SHP77 (cell line): ENCODE measurements around the gene ANXA8.
"Not testable (repeated sequence)": the region's sequence is repeated elsewhere in the genome, so short reads cannot be mapped to it uniquely, and the experiment has no call there.

Experiments used
- DNase-seq, 2 experiments: peaks; one replicate each; lab custom pipeline; 2025; lab: John Stamatoyannopoulos, UW

ANXA8 gene

GRCh38 chr10:47483923-47484322 lies at the start of gene ANXA8:
Gene ANXA8, minus strand, starts transcription at chr10:47484115. Its CDS starts 182 bp downstream, at chr10:47483933.
- DNase-seq, result not testable (repeated sequence)

GRCh38 chr10:47523475-47523874 lies 39.6 kb upstream of the ANXA8 start, which contains the start of gene AGAP9:
Gene AGAP9, minus strand, starts transcription at chr10:47523638. Its CDS starts 112 bp downstream, at chr10:47523526.
- not testable (repeated sequence) for DNase-seq

- DNase-seq, result not testable (repeated sequence)
These were observed 18.4 kb upstream of the ANXA8 start for GRCh38 chr10:47502313-47502712.

- not testable (repeated sequence) for DNase-seq
These were observed 10.3 kb upstream of the ANXA8 start for GRCh38 chr10:47494226-47494625.

GRCh38 chr10:47491600-47491999 lies 7.7 kb upstream of the ANXA8 start, which contains the start of gene FAM25G:
Gene FAM25G, minus strand, starts transcription at chr10:47491700. Its CDS starts 26 bp downstream, at chr10:47491674.
- not testable (repeated sequence) for DNase-seq

GRCh38 chr10:47489630-47490029 lies 5.7 kb upstream of the ANXA8 start:
- not testable (repeated sequence) for DNase-seq

GRCh38 chr10:47485943-47486342 lies 2.0 kb upstream of the ANXA8 start:
- not testable (repeated sequence) for DNase-seq

GRCh38 chr10:47484786-47485185 lies 871 bp upstream of the ANXA8 start:
- not testable (repeated sequence) for DNase-seq

GRCh38 chr10:47482367-47482766 lies 1.5 kb downstream of the ANXA8 start:
- DNase-seq, result not testable (repeated sequence)

- not testable (repeated sequence) for DNase-seq
These were observed 2.1 kb downstream of the ANXA8 start for GRCh38 chr10:47481768-47482181.

- DNase-seq, result not testable (repeated sequence)
These were observed 2.6 kb downstream of the ANXA8 start for GRCh38 chr10:47481182-47481766.

GRCh38 chr10:47480133-47480532 lies 3.8 kb downstream of the ANXA8 start:
- DNase-seq, result not testable (repeated sequence)

- not testable (repeated sequence) for DNase-seq
These were observed 5.8 kb downstream of the ANXA8 start for GRCh38 chr10:47478114-47478513.

- not testable (repeated sequence) for DNase-seq
These were observed 6.8 kb downstream of the ANXA8 start for GRCh38 chr10:47477078-47477477.

GRCh38 chr10:47475101-47475500 lies 8.8 kb downstream of the ANXA8 start:
- not testable (repeated sequence) for DNase-seq

- not testable (repeated sequence) for DNase-seq
These were observed 10.4 kb downstream of the ANXA8 start for GRCh38 chr10:47473516-47473915.

GRCh38 chr10:47472647-47473046 lies 11.3 kb downstream of the ANXA8 start:
- DNase-seq, result not testable (repeated sequence)

- DNase-seq, result not testable (repeated sequence)
These were observed 11.8 kb downstream of the ANXA8 start for GRCh38 chr10:47472072-47472471.

- not testable (repeated sequence) for DNase-seq
These were observed 15.0 kb downstream of the ANXA8 start for GRCh38 chr10:47468731-47469528.

GRCh38 chr10:47467957-47468356 lies 16.0 kb downstream of the ANXA8 start:
- DNase-seq, result not testable (repeated sequence)

- DNase-seq, result not testable (repeated sequence)
These were observed 16.5 kb downstream of the ANXA8 start for GRCh38 chr10:47467458-47467857.

- not testable (repeated sequence) for DNase-seq
These were observed 18.5 kb downstream of the ANXA8 start for GRCh38 chr10:47465216-47465917.
